HG03097 (cell line): ENCODE measurements around the gene HDGFL2.

Experiments
- ATAC-seq: cut with Tn5 transposase; IDR thresholded peaks from one replicate; pipeline ENCODE4 v1.9.1; 2021; ENCODE audit not compliant: unreplicated experiment, low FRiP score

Gene HDGFL2

DNA sequence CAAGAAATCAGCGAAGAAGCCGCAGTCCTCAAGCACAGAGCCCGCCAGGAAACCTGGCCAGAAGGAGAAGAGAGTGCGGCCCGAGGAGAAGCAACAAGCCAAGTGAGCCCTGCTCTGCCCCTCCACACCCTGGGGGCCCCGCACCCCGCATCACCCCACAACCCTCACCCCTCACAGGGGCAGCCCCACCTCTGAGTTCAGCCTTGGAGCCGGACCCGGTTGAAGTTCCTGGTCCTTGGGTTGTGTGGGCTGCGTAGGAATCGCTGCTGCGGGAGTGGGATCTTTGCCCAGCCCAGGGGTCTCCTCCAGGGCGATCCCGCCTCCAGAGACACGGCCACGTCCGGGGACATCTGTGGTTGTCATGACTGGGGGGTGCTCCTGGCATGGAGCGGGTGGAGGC lies 24.2 kb downstream of the HDGFL2 start:
- no peak for ATAC-seq

DNA sequence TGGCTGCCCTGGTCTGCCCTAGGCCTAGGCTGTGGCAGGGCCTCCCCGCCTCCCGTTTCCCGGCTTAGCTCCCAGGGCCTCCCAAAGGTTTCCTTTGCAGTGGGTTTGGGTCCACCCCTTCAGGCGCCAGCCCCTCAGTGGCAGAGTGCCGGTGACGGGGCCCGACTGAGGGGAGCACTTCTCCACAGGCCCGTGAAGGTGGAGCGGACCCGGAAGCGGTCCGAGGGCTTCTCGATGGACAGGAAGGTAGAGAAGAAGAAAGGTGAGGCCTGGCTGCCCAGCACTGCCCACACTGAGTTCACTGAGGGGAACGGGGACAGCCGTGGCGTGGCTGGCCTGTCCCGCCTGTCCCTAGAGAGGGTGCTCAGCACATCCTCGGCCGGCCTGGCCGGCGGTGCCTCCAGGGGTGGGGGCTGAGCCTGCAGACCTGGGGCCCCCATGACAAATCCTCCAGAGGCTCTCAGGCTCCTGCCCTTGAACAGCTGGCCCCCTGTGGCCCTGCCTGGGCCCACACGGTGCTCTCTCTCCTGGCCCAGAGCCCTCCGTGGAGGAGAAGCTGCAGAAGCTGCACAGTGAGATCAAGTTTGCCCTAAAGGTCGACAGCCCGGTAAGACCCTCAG lies 25.8 kb downstream of the HDGFL2 start:
- no peak for ATAC-seq

DNA sequence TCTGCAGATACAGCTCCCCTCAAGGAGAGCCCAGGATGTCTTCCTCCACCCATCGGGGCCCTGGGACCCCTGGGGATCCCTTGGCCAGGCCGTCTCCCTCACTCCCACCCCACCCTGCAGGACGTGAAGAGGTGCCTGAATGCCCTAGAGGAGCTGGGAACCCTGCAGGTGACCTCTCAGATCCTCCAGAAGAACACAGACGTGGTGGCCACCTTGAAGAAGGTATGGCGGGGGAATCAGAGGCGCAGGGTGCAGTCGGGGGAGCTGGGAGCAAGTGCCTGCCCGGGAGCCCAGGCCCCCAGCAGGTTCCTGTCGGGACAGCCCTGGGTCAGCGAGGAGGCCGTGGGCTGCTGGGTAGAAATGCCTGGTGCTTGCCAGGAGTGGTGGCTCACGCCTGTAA lies 26.6 kb downstream of the HDGFL2 start:
- no peak for ATAC-seq

DNA sequence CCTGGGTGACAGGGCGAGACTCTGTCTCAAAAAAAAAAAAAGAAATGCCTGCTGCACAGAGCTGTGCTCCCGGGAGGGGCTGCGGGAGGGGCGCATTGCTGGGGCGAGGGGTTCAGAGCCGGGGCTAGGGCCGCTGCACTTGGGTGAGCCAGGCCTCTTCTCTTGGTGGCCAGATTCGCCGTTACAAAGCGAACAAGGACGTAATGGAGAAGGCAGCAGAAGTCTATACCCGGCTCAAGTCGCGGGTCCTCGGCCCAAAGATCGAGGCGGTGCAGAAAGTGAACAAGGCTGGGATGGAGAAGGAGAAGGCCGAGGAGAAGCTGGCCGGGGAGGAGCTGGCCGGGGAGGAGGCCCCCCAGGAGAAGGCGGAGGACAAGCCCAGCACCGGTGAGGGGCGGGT lies 27.2 kb downstream of the HDGFL2 start:
- no peak for ATAC-seq

DNA sequence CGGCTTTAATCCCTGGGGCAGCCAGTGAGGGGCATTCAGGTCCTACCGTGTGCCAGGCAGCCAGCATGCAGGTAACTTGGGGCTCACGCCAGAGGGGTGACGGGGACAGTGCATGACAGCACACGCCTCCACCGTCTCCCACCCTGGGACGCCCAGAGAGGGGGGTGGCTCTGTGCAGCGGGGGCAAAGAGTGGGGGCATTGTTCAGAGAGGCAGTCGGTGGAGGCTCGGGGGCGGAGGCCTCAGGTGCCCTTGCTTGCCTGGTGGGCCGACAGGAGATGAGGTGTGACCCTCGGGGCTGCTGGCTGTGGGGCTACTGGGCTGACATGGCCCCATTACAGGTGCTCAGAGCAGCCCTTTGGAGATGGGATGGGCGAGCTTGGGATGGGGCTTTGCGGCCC lies 27.8 kb downstream of the HDGFL2 start:
- no peak for ATAC-seq

DNA sequence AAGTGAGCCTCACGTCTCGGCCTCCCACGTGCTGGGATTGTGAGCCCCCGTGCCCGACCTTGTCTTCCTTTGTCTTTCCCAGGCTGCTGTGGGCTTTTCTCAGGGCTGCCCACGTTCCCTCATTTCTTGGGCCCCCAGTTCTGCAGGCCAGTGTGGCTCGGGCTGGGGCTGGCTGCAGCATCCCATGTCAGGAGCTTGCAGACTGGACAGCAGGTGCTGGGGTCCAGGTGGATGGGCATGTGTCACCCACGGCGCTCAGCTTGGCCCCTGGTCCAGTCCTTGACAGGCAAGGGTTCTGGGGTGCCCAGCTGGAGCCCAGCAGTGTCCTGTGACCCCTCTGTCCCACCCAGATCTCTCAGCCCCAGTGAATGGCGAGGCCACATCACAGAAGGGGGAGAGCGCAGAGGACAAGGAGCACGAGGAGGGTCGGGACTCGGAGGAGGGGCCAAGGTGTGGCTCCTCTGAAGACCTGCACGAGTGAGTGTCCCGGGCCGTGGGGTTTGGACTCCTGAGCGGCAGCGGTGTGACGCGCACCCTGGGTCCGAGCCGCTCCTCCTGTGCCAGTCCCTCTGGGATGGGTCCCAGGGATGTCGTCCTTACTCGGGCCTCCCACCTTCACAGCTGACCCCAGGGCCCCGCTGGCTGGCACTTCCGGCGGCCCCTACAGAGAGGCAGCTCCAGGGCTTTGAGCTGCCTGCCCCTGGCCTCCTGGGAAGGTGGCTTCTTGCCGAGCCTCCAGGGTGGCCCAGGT lies 28.9 kb downstream of the HDGFL2 start:
- ATAC-seq, result no peak

DNA sequence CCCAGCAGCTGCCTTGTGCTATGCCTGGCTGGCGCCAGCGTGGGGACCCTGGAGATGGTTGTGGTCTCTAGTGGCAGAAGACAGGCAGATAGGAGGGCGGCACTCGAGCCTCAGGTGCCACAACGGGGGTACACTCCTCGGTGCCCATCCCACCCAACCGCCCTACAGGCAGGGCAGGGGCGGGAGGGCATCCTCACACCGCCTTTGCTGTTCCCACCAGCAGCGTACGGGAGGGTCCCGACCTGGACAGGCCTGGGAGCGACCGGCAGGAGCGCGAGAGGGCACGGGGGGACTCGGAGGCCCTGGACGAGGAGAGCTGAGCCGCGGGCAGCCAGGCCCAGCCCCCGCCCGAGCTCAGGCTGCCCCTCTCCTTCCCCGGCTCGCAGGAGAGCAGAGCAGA lies 29.6 kb downstream of the HDGFL2 start:
- no peak for ATAC-seq

DNA sequence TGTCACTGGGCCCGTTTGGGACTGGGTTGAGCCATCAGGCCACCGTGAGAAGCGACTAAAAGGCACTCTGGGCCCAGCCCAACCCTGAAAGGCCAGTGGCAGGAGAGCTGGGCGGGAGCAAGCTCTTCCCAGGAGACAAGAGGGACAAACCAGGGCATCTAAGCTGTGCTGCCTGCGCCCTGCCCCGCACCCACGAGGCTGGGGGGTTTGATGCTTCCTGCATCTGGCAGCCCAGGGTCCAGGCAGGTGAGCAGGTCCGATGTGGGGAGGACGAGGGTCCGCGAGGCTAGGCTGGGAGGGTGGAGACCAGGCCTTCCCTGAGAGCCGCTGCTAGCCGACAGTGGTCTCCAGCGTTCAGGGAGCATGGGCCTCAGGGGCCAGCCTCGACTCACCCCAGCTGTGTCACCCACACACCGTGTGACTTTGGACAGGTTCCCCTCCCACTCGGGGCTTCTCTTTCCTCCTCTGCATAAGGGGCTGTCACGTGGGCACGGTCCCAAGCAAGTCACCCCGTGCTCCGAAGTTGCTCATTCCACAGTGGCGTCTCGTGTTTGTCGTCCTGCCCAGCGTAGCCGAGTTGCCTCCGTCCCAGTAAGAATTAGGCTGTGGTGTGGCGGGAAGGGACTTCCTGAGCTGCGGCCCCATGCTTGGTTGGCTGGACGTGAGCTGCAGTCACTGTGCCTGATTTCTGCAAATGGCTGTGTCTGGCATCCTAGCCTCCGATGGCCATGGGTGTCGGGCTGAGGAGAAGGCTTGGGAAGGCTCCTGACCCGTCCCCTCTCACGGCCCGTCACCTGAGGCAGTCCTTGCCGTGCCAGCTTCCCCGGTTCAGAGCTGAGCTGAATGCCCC lies 30.4 kb downstream of the HDGFL2 start:
- ATAC-seq, result no peak

DNA sequence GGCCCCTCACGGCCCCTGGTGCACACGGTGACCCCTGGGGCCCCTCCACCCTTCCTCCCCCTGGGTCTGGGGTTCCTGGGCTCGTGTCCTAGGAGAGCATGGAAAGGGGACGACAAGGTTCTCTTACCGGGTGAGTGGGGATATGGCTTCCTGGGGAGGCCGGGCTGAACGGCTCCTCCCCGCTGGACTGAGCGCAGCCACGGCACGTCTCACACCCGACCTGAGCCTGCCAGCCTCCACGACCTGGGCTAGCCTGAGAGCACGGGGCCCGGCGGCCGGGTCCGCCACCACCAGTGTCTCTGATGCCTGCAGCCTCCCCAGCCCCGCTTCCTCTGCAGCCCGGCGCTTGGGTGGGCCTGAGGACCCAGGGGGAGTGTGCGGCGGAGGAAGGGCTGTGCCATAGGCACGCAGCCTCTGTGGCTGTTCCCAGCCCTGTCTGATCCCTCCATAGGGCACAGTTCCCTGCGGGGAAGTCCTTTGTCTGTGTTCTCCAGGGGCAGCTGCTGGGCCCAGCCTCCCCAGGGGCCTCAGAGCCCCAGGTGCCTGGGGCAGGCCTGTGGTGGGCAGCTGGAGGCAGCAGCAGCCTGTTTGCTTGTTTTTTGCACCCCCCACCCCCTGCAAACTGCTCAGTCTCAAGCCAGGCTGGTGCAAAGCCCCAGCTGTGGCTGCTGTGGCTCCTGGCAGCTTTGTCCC lies 31.2 kb downstream of the HDGFL2 start:
- no peak for ATAC-seq

DNA sequence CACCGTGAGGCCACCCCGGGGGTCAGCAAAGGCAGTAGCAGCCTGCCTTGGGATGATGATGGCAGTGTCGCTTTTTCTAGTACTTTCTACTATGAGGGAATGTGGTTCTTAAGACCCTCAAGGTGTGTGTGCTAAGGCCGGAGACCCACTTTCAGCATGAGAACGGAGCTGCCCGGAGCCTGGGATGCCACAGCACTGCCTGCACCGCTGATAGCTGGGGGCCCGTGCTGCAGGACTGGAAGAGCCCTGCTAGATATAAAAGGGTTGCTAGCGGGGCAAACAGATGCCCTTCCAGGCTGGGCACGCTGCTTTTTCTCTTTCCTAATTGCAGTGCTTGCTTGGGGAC lies 31.7 kb downstream of the HDGFL2 start:
- ATAC-seq, result no peak

DNA sequence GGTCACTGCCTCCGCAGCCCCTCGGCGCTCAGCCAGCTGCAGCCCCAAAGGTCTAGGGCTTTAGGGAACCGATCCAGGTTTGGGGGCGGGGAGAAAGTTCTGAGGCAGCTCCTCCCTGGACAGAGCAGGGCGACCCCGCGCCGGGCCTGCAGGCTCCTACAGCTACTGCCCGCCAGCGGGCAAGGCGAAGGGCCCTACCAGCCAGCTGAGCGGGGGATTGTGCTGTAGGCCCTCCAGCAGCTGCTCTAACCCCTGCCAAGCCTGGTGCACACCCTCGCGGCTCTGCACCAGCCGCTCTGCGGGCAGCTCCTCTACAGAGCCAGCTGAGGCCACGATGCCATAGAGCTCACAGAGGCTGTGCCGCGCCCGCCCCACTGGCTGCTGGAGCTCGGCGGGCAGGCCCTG lies 32.2 kb downstream of the HDGFL2 start:
- no peak for ATAC-seq

DNA sequence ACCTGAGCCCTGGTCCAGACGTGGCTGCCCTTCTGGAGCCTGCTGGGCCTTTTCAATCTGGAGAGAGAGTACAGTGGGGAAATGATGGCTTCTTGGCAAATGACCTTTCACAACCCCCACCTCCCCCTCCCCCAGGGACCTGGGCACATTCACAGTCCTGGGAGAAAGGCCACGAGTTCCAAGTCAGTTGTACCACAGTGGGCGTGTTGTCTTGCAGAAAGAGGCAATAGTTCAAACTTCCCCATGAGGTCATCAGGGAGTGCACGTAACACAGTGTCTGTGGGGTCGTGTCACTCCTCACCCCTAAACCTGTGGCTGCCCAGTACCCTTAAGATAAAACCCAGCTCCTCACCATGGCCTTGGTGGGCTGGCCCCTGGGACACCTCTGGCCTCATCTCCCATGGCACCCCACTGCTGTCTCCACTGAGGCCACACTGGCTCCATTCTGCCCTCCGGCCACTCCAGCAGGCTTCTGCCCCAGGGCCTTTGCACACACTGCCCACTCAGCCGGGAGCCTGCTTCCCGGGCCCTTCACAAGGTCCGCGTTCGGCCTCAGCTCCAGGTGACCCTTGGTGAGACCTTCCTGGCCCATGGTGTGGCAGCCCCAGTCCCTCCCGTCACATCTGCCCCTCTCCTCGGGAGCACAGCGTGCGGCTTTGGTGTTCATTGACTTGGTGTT lies 32.9 kb downstream of the HDGFL2 start:
- no peak for ATAC-seq

DNA sequence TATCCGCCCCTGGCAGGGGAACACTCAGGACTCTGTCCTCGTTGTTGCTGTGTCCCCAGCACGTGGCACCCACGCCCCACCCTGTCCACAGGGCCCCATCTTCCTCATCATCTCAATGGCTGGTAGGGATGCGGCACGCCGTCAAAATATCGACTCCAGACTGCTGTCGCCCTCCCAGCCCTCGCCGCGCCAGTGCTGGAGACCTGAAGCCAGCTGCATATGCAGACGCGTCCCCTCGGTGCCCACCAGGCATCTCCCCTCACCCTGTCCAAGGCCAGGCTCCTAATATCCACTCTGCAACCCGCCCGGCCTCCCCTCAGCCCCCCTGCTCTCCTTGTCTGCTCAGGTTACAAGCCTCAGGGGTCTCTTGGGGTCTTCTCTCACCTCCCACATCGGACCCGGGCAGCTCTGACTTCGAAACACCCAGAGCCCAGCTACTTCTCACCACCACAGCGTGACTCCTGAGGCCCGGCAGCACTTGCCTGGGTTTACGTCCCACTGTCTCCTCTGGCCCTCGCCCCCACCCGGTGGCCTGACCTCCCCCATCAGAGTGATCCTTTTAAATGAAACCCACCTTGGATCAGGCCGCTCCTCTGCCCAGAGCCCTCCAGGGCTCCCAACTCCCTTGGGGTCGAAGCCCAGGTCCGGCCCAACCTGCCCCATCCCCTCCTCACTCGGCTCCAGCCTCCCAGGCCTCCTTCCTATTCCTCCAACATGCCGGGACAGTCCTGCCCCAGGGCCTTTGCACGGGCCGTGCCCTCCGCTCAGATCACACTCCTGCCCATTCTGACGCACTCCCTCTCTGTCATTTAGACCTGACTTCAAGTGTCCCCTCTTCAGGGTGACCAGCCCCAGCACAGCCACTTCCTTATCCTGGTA lies 33.7 kb downstream of the HDGFL2 start:
- no peak for ATAC-seq

DNA sequence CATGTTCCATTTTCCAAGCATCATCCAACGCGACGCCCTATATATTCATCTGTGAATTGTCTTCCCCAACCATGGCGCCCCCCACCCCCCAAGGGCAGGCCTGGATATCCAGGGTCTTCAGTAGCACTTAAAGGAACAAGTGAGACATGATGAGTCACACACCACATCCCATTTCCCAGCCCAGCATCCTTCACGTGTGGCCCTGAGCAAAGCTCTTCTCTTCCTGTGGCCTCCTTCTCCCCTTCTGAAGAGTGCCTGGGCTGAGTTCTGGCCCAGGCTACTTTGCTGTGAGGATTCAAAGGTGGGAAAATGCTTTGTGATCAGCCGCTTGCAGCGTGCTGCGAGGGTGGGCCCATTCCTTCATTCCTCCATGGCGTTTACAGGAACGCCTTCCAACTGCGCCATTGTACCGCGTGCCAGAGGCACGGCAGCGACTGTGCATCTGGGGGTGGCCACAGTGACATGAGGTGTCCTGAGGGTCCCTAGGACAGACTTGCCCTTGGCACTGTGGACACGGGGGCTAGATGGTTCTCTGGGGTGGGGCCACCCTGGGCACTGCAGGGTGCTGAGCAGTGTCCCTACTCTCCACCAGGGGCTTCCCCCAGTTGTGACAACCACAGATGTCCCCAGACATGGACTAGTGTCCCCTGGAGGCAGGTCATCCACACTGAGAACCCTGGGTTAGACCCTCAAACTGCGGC lies 34.5 kb downstream of the HDGFL2 start:
- ATAC-seq, result no peak

DNA sequence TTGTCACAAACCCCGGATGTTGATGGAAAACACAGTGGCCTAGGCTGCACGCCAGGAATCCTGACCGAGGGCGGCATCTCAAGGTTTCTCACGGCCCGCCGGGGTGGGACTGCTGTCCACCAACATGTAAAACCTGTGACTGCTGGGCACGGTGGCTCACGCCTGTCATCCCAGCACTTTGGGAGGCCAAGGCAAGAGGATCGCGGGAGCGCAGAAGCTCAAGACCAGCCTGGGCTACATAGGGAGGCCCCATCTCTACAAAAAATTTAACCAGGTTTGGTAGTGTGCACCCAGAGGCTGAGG lies 35.0 kb downstream of the HDGFL2 start:
- no peak for ATAC-seq

DNA sequence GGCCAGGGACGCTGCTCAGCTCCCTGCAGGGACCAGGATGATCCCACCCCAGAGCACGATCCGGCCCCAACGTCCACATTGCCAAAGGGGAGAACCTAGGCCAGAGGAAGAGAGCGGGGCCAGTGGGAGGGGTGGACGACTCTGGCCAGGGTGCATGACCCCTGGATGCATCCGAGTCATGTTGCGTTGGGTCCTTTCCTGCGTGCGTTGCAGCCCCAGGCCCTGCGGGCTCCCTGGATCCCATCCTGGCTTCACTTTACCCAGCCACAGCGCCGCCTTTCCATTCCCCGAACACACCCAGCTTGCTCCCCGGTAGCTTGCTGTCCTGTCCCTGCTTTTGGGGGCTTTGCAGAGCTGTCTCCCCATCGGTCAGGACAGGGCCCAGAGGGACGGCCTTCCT lies 35.7 kb downstream of the HDGFL2 start:
- ATAC-seq, result no peak

DNA sequence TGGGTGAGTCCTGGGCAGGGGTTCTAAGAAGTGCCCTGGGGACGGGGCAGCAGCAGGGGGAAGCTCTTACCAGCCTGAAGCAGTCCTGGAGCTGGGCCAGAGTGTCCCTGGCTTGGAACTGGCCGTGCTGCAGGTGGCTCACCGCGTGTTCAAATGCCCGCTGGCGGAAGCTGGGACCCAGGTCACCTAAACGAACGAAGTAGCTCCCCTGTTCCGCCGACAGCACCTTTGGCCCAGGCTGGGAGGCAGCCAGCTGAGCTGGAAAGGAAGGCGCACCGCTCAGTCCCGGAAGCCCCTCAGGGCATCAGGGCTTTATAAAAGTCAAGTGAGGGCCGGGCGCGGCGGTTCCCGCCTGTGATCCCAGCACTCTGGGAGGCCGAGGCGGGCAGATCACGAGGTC lies 36.6 kb downstream of the HDGFL2 start:
- ATAC-seq, result no peak

DNA sequence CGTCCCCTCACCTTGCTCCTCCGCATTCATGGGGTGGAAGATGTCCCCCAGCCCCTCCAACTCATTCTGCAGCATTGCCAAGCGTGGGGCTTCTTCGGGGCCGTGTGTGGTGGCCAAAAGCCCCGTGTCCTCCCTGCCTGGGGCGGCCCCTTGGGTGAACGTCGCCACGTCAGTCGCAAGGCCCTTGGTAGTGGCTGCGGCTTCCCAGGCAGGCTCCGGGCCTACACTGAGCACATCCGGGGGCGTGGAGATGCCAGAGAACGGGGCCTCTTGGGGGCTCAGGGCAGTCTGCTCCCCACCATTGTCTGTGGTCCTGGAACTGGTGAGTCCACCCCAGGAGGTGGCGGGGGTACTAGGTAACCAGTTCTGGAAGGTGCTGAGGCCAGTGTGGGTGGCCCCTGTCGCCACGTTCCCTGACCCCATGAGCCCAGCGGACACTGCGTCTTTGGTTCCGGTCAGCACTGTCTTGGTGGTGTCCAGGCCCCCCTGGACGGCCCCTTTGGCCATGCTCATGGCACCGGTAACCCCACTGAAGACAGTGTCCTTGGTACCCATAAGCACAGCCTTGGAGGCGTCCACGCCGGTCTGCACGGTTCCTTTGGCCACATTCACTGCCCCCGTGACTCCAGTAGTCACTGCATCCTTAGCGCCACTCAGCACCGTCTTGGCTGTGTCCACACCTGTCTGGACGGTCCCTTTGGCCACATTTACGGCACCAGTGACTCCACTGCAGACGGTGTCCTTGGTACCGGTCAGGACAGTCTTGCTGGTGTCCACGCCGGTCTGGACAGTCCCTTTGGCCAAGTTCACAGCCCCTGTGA lies 38.5 kb downstream of the HDGFL2 start:
- ATAC-seq, result no peak
